ENCODE results near the gene CTLA4.

The CTLA4 gene

GRCh38 chr2:203898657-203899056 lies 31.1 kb downstream of the CTLA4 start:
- TF ChIP-seq, protein P1, sequence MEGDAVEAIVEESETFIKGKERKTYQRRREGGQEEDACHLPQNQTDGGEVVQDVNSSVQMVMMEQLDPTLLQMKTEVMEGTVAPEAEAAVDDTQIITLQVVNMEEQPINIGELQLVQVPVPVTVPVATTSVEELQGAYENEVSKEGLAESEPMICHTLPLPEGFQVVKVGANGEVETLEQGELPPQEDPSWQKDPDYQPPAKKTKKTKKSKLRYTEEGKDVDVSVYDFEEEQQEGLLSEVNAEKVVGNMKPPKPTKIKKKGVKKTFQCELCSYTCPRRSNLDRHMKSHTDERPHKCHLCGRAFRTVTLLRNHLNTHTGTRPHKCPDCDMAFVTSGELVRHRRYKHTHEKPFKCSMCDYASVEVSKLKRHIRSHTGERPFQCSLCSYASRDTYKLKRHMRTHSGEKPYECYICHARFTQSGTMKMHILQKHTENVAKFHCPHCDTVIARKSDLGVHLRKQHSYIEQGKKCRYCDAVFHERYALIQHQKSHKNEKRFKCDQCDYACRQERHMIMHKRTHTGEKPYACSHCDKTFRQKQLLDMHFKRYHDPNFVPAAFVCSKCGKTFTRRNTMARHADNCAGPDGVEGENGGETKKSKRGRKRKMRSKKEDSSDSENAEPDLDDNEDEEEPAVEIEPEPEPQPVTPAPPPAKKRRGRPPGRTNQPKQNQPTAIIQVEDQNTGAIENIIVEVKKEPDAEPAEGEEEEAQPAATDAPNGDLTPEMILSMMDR (IDR thresholded peaks at IDR 0.05; ENCODE audit: insufficient read depth, low read length, poor library complexity, severe bottlenecking), result no peak
- Histone ChIP-seq H3K36me3 (ENCODE audit: control insufficient read depth, insufficient read depth, low read length) (no peaks in the 10 kb centered on the region), H3K27me3 (replicated peaks; ENCODE audit: control insufficient read depth, insufficient read depth, low read length) (no peaks in the 10 kb centered on the region; the same call in none of the 2 replicates), H3K4me3 (replicated peaks; ENCODE audit: low read depth, low read length) (no peak overlapping the region)
- no peak for DNase-seq (ENCODE audit: extremely low read depth, insufficient read length)

- Histone ChIP-seq H3K36me3 (ENCODE audit: control insufficient read depth, insufficient read depth, low read length) (no peaks in the 10 kb centered on the region), H3K27me3 (replicated peaks; ENCODE audit: control insufficient read depth, insufficient read depth, low read length) (no peaks in the 10 kb centered on the region; the same call in none of the 2 replicates), H3K4me3 (replicated peaks; ENCODE audit: low read depth, low read length) (no peak overlapping the region)
- TF ChIP-seq, protein P1 (IDR thresholded peaks at IDR 0.05; ENCODE audit: insufficient read depth, low read length, poor library complexity, severe bottlenecking), result no peak
- no peak for DNase-seq (ENCODE audit: extremely low read depth, insufficient read length)
Measured at GRCh38 chr2:203900253-203900652, 32.7 kb downstream of the CTLA4 start.

GRCh38 chr2:203904022-203904421 lies 36.5 kb downstream of the CTLA4 start:
- Histone ChIP-seq H3K4me3 (replicated peaks; ENCODE audit: low read depth, low read length) (no peak overlapping the region), H3K27me3 (replicated peaks; ENCODE audit: control insufficient read depth, insufficient read depth, low read length) (peaks cover 2% of the 10 kb centered on the region; the same call in 1 of the 2 replicates)
- TF ChIP-seq, protein P1 (IDR thresholded peaks at IDR 0.05; ENCODE audit: insufficient read depth, low read length, poor library complexity, severe bottlenecking), result no peak

DNA sequence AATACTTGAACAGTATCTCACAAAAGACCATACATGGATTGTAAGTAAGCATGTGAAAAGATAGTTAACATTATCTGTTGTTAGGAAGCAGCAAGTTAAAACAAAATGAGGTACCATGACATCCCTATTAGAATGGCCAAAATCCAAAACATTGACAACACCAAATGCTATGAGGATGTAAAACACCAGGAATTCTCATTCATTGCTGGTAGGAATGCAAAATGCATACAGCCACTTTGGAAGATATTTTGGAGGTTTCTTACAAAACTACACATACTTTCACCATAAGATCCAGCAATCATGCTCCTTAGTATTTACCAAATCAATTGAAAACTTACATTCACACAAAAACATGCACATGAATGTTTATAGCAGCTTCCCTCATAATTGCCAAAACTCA lies 38.1 kb downstream of the CTLA4 start:
- no peak for DNase-seq (ENCODE audit: extremely low read depth, insufficient read length)
- TF ChIP-seq, protein P1 (IDR thresholded peaks at IDR 0.05; ENCODE audit: insufficient read depth, low read length, poor library complexity, severe bottlenecking), result no peak

More at GRCh38 chr2:203904022-203904421, 36.5 kb downstream of the CTLA4 start:
- H3K36me3 ChIP-seq (ENCODE audit: control insufficient read depth, insufficient read depth, low read length), result no peaks in the 10 kb centered on the region
- no peak for DNase-seq (ENCODE audit: extremely low read depth, insufficient read length)

DNA sequence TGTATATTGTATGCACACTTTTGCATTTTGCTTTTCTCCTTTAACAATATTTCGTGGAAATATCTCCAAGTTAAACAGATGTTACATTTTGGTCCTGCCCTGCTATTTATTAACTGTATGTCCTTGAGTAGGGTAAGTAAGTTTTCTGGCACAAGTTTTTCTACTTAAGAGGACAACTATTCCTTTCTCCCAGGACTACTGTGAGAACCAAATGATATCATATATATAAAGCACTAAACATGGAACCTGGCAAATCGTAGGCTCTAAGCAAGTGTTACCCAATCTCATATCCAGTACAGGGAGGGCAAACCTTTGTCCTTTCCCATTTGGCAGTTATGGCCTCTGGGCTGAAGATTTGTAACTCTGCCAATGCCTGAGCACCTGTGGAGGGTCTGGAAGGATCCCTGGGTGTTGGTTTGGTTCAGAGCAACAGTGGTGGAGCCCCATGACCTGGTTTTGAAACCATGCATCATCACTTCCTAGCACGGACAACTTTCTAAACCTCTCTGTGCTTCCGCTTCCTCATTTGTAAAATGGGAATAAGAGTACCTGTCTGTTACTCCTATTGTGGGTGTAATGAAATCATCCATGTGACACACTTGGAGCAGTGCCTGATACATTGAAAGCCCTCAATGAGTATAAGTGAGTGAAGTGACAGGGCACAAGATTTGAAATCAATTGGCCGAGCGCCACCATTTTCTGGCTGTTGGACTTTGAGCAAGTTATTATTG lies 40.7 kb downstream of the CTLA4 start:
- DNase-seq (ENCODE audit: extremely low read depth, insufficient read length), result no peak
- Histone ChIP-seq H3K36me3 (ENCODE audit: control insufficient read depth, insufficient read depth, low read length) (no peaks in the 10 kb centered on the region), H3K4me3 (replicated peaks; ENCODE audit: low read depth, low read length) (no peak overlapping the region), H3K27me3 (replicated peaks; ENCODE audit: control insufficient read depth, insufficient read depth, low read length) (peaks cover 2% of the 10 kb centered on the region; the same call in 1 of the 2 replicates)
- TF ChIP-seq, protein P1 (IDR thresholded peaks at IDR 0.05; ENCODE audit: insufficient read depth, low read length, poor library complexity, severe bottlenecking), result no peak

More for the DNA sequence above, 38.1 kb downstream of the CTLA4 start:
- Histone ChIP-seq H3K36me3 (ENCODE audit: control insufficient read depth, insufficient read depth, low read length) (no peaks in the 10 kb centered on the region), H3K27me3 (replicated peaks; ENCODE audit: control insufficient read depth, insufficient read depth, low read length) (peaks cover 2% of the 10 kb centered on the region; the same call in 1 of the 2 replicates), H3K4me3 (replicated peaks; ENCODE audit: low read depth, low read length) (no peak overlapping the region)
